ENCODE measurements around the gene UHRF2. TPM values are rescaled to one million over a fixed set of nuclear protein-coding genes. Genes with fewer than 3 reads are reported as not detected.

UHRF2 gene
- total RNA-seq, 1 experiment from 2014 or later = 45.2 TPM

DNA sequence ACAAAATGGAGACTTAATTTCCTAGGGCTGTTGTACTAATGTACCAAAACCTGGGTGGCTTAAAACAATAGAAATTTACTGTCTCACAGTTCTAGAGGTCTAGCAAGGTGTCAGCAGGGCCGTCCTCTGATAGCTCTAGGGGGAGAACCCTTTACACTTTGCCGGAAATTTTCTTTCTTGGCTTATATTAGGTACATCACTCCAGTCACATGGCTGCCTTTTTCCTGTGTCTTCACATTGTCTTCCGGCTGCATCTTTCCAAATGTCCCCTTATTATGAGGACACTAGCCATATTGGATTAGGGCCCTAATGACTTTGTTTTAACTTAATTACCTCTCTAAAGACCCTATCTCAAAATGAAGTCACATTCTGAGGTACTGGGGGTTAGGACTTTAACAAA lies 5.8 kb downstream of the UHRF2 start:
- Mint-ChIP-seq H3K4me3 (0 out of 5 replicates have a peak overlapping the region, but pooled peaks of 1 of the 2 experiments have one; percentile 0), H3K27me3 (ENCODE audit: low read depth) (peaks cover 8% of the 10 kb centered on the region), H3K4me1 (peaks cover 44% of the 10 kb centered on the region in 2 experiments), H3K9me3 (no peaks in the 10 kb centered on the region), H3K27ac (peak overlapping the region in 2 of 3 experiments; percentile 11 to 77; a peak in 2 of 7 replicates), H3K36me3 (ENCODE audit: insufficient read depth in 1 of 3, low read depth in 3 of 3) (peaks cover 11 to 30% (median 18%) of the 10 kb centered on the region in 3 experiments; a peak in 6 of 7 replicates)
- H3K14ac ChIP-seq (ENCODE audit: insufficient read depth, low read length) = no peak overlapping the region
- peaks cover 10% of the 10 kb centered on the region for H3K79me1 ChIP-seq (ENCODE audit: insufficient read depth, low read depth, low read length, poor library complexity, severe bottlenecking)
- TF ChIP-seq, protein P1, sequence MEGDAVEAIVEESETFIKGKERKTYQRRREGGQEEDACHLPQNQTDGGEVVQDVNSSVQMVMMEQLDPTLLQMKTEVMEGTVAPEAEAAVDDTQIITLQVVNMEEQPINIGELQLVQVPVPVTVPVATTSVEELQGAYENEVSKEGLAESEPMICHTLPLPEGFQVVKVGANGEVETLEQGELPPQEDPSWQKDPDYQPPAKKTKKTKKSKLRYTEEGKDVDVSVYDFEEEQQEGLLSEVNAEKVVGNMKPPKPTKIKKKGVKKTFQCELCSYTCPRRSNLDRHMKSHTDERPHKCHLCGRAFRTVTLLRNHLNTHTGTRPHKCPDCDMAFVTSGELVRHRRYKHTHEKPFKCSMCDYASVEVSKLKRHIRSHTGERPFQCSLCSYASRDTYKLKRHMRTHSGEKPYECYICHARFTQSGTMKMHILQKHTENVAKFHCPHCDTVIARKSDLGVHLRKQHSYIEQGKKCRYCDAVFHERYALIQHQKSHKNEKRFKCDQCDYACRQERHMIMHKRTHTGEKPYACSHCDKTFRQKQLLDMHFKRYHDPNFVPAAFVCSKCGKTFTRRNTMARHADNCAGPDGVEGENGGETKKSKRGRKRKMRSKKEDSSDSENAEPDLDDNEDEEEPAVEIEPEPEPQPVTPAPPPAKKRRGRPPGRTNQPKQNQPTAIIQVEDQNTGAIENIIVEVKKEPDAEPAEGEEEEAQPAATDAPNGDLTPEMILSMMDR (conservative IDR thresholded peaks at IDR 0.05) = no peak
- no peak overlapping the region for H2AFZ ChIP-seq (ENCODE audit: low read length)
- no peak overlapping the region for H4K8ac ChIP-seq (replicated peaks; ENCODE audit: insufficient read length, low read depth, low read length)
- no peak overlapping the region for H2BK120ac ChIP-seq (ENCODE audit: low read depth, low read length, poor library complexity, severe bottlenecking)
- no CpG with 5 or more reads among the region's 3 CpGs for WGBS (ENCODE audit: extremely low coverage, insufficient read length, low lambda C conversion rate)
- H3K23ac ChIP-seq (ENCODE audit: insufficient read length, low read depth, low read length) = no peak overlapping the region
- H3K27ac ChIP-seq (ENCODE audit: insufficient read length, low read depth, low read length) = no peak overlapping the region
- no peak overlapping the region for H3K4me2 ChIP-seq (ENCODE audit: insufficient read depth, insufficient read length, low read length)
- H3K4ac ChIP-seq (ENCODE audit: low read depth, low read length) = no peak overlapping the region
- H2BK15ac ChIP-seq (ENCODE audit: low read depth, low read length) = no peak overlapping the region
- H2BK5ac ChIP-seq (ENCODE audit: insufficient read length, low read length) = no peak overlapping the region
- DNase-seq = no peak
- H3K27me3 ChIP-seq (ENCODE audit: insufficient read depth, low read length) = no peaks in the 10 kb centered on the region; the same call in 1 of the 2 replicates
- no peak overlapping the region for H2BK20ac ChIP-seq (ENCODE audit: low read depth, low read length, poor library complexity, severe bottlenecking)
- H3K9ac ChIP-seq (ENCODE audit: extremely low read depth, insufficient read length, low read length) = no peak overlapping the region
- no peak overlapping the region for H4K91ac ChIP-seq (ENCODE audit: insufficient read length, low read depth, low read length)
- no peak overlapping the region for H2BK12ac ChIP-seq (ENCODE audit: insufficient read length, low read depth, low read length)
- no peaks in the 10 kb centered on the region; the same call in 1 of the 2 replicates for H3K4me1 ChIP-seq (ENCODE audit: insufficient read depth, low read length)
- H3K9me3 ChIP-seq (ENCODE audit: control insufficient read depth, low read depth, low read length) = no peaks in the 10 kb centered on the region
- no peak overlapping the region for H3K56ac ChIP-seq (ENCODE audit: insufficient read length, low read depth, low read length)
- H3T11ph ChIP-seq (ENCODE audit: low read length) = no peak overlapping the region
- H4K20me1 ChIP-seq (ENCODE audit: control insufficient read depth, insufficient read depth, insufficient read length) = no peaks in the 10 kb centered on the region
- peaks cover 37% of the 10 kb centered on the region; the same call in 1 of the 2 replicates for H3K79me2 ChIP-seq (ENCODE audit: insufficient read depth, low read length)
- no peak overlapping the region for H2AK5ac ChIP-seq (ENCODE audit: insufficient read length, low read length)
- H4K5ac ChIP-seq (ENCODE audit: insufficient read length, low read depth, low read length) = no peak overlapping the region
- no peak overlapping the region for H3K18ac ChIP-seq (ENCODE audit: insufficient read length, low read depth, low read length)
- H3K23me2 ChIP-seq (ENCODE audit: insufficient read length, low read depth, low read length, poor library complexity, severe bottlenecking) = peaks cover 7% of the 10 kb centered on the region
